ENCODE data around the gene JUNB.

GRCh38 chr19:12840091-12841079 lies 49.1 kb downstream of the JUNB start:
- TF ChIP-seq FOXJ3 (CRISPR knock-in tag; IDR thresholded peaks at IDR 0.05) (no peak), FOXM1 (IDR thresholded peaks at IDR 0.05; ENCODE audit: low read depth) (no peak), CTCF (IDR thresholded peaks at IDR 0.05) (no peak)

Measured in SK-N-SH (cell line).